Ishikawa (cell line): ENCODE measurements around the gene ASB2.

Experiments used
- CEBPB ChIP-seq: IDR thresholded peaks from 2 replicates; pipeline ENCODE4 v1.6.1; 2012
- CREB1 ChIP-seq: IDR thresholded peaks from 2 replicates; pipeline ENCODE4 v1.6.1; 2012; ENCODE audit warnings: low read depth
- EGR1 ChIP-seq: IDR thresholded peaks from 2 replicates; pipeline ENCODE4 v1.6.1; 2012
- EP300 ChIP-seq: IDR thresholded peaks from 2 replicates; pipeline ENCODE4 v1.6.1; 2012; ENCODE audit warnings: borderline replicate concordance
- FOXM1 ChIP-seq: IDR thresholded peaks from 2 replicates; pipeline ENCODE4 v1.6.1; 2012; ENCODE audit warnings: low read depth, borderline replicate concordance
- NFIC ChIP-seq: IDR thresholded peaks from 2 replicates; pipeline ENCODE4 v1.6.1; 2012
- RAD21 ChIP-seq: IDR thresholded peaks from 2 replicates; pipeline ENCODE4 v1.6.1; 2012; ENCODE audit warnings: low read depth
- TAF1 ChIP-seq: IDR thresholded peaks from 2 replicates; pipeline ENCODE4 v1.6.1; 2012; ENCODE audit warnings: low read depth, mild to moderate bottlenecking
- TEAD4 ChIP-seq: IDR thresholded peaks from 2 replicates; pipeline ENCODE4 v1.6.1; 2012
- YY1 ChIP-seq: IDR thresholded peaks from 2 replicates; pipeline ENCODE4 v1.6.1; 2012; ENCODE audit warnings: low read depth
- TF ChIP-seq, protein P1 (sequence below): IDR thresholded peaks from 2 replicates; pipeline ENCODE4 v1.6.1; 2012

DNA sequence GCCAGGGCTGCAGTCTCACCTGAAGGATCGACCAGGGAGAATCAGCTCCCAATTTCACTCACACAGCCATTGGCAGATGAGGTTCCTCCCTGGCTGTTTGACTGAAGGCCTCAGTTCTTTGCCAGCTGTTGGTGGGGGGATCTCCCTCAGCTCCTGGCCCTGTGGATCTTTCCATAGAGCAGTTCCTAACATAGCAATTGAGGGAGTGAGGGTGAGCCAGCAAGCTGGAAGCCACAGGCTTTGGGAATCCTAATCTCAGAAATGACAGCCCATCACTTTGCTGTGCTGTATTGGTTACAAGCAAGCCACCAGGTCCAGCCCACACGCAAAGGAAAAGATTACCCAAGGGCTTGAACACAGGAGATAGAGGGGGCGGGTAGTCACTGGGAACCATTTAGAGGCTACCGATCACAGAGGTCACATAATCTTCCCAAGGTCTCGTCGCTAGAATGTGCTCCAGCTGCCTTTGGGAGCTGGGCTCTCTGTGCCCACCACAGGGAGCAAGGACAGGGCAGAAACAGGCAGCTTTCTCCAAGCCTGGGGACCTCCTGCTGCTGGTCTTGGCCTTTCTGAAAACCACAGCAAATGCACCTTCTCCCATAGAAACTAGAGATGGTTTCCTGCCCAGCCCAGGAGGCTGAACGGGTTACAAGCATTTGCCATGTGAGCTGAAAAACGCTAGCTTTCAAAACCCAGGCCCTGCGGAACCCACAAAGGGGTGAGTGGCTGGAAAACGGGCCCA is 45.2 kb upstream of the ASB2 start:
- TF ChIP-seq, protein P1, sequence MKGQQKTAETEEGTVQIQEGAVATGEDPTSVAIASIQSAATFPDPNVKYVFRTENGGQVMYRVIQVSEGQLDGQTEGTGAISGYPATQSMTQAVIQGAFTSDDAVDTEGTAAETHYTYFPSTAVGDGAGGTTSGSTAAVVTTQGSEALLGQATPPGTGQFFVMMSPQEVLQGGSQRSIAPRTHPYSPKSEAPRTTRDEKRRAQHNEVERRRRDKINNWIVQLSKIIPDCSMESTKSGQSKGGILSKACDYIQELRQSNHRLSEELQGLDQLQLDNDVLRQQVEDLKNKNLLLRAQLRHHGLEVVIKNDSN = no peak
- TF ChIP-seq FOXM1 = no peak
- TF ChIP-seq TEAD4 = no peak
- no peak for TF ChIP-seq RAD21
- TF ChIP-seq TAF1 = no peak
- no peak for TF ChIP-seq EP300
- no peak for TF ChIP-seq CREB1
- no peak for TF ChIP-seq EGR1
- no peak for TF ChIP-seq CEBPB
- TF ChIP-seq NFIC = no peak
- no peak for TF ChIP-seq YY1
